ENCODE measurements around the gene AIFM2.

Gene AIFM2

DNA sequence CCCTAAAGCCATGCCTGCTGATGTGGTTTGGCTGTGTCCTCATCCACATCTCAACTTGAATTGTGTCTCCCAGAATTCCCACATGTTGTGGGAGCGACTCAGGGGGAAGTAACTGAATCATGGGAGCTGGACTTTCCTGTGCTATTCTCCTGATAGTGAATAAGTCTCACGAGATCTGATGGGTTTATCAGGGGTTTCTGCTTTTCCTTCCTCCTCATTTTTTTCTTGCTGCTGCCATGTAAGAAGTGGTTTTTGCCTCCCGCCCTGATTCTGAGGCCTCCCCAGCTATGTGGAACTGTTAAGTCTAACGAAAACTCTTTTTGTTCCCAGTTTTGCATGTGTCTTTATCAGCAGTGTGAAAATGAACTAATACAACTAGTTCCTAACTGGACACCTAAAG lies 68.1 kb downstream of the AIFM2 start:
- Histone ChIP-seq H4K20me1 (ENCODE audit: insufficient read depth, low read length) (no peaks in the 10 kb centered on the region), H3K27ac (ENCODE audit: low read length) (no peak overlapping the region), H3K4me3 (ENCODE audit: low read depth in 1 of 2, low read length in 2 of 2) (no peak overlapping the region), H3K4me1 (ENCODE audit: insufficient read depth, low read length) (no peaks in the 10 kb centered on the region), H3K9me3 (ENCODE audit: insufficient read depth, low read length, severe bottlenecking) (no peaks in the 10 kb centered on the region), H3K27me3 (ENCODE audit: insufficient read depth, low read length, poor library complexity) (peaks cover 13% of the 10 kb centered on the region), H3K36me3 (ENCODE audit: insufficient read depth, low read length) (no peaks in the 10 kb centered on the region), H3K9ac (ENCODE audit: low read depth, low read length) (no peak overlapping the region), H3K4me2 (ENCODE audit: insufficient read depth, low read length) (no peak overlapping the region), H3K79me2 (ENCODE audit: insufficient read depth, low read length) (no peaks in the 10 kb centered on the region), H2AFZ (ENCODE audit: low read depth, low read length) (no peak overlapping the region)
- ATAC-seq (ENCODE audit: insufficient read depth, low read depth) (no peak), DNase-seq (no peak)
- TF ChIP-seq, protein P1, sequence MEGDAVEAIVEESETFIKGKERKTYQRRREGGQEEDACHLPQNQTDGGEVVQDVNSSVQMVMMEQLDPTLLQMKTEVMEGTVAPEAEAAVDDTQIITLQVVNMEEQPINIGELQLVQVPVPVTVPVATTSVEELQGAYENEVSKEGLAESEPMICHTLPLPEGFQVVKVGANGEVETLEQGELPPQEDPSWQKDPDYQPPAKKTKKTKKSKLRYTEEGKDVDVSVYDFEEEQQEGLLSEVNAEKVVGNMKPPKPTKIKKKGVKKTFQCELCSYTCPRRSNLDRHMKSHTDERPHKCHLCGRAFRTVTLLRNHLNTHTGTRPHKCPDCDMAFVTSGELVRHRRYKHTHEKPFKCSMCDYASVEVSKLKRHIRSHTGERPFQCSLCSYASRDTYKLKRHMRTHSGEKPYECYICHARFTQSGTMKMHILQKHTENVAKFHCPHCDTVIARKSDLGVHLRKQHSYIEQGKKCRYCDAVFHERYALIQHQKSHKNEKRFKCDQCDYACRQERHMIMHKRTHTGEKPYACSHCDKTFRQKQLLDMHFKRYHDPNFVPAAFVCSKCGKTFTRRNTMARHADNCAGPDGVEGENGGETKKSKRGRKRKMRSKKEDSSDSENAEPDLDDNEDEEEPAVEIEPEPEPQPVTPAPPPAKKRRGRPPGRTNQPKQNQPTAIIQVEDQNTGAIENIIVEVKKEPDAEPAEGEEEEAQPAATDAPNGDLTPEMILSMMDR (IDR thresholded peaks at IDR 0.05; ENCODE audit: borderline replicate concordance, extremely low read depth, low read length, poor library complexity, severe bottlenecking) = no peak
- TF ChIP-seq EZH2 (IDR thresholded peaks at IDR 0.05; ENCODE audit: borderline replicate concordance, low read depth, low read length, severe bottlenecking) = no peak

DNA sequence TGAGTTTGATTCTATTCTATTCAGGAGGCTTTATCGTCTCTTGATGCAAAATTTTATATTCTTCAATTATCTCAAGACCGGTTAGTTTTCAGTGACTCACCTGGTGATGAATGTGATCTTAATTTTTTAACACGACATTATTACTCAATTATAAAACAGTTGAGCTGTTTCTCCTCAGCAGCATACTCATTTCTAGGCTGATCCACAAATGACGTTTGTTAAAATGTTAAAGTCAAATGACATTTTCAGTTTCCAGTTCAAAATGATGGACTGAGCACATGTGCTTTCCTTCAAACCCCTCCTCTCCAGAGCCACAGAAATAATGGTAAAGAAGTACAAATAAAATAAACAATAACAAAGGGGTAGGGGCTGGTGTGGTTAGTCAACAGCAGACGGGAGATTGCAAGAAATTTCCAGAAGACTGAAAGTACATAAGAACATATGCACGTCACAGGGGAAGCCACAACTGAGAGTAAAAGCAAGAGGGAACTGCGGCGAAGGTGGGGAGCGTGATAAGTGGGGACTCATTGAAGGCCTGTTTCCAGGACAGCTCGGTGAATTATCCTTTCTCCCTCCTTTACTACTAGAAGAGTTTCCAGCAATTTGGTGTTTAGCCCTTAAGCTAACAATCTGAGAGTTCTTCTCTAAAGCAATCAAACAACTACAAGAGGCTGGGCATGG lies 69.1 kb downstream of the AIFM2 start:
- H3K27me3 ChIP-seq (ENCODE audit: insufficient read depth, low read length, poor library complexity) = peaks cover 7% of the 10 kb centered on the region
- no peak for TF ChIP-seq EZH2 (IDR thresholded peaks at IDR 0.05; ENCODE audit: borderline replicate concordance, low read depth, low read length, severe bottlenecking)
- TF ChIP-seq, protein P1 (IDR thresholded peaks at IDR 0.05; ENCODE audit: borderline replicate concordance, extremely low read depth, low read length, poor library complexity, severe bottlenecking) = no peak

More for the DNA sequence above, 69.1 kb downstream of the AIFM2 start:
- Histone ChIP-seq H3K36me3 (ENCODE audit: insufficient read depth, low read length) (no peaks in the 10 kb centered on the region), H3K27ac (ENCODE audit: low read length) (no peak overlapping the region), H3K9ac (ENCODE audit: low read depth, low read length) (no peak overlapping the region), H3K4me2 (ENCODE audit: insufficient read depth, low read length) (no peak overlapping the region), H3K9me3 (ENCODE audit: insufficient read depth, low read length, severe bottlenecking) (no peaks in the 10 kb centered on the region), H3K4me1 (ENCODE audit: insufficient read depth, low read length) (no peaks in the 10 kb centered on the region), H3K79me2 (ENCODE audit: insufficient read depth, low read length) (no peaks in the 10 kb centered on the region), H4K20me1 (ENCODE audit: insufficient read depth, low read length) (no peaks in the 10 kb centered on the region), H3K4me3 (ENCODE audit: low read depth in 1 of 2, low read length in 2 of 2) (no peak overlapping the region), H2AFZ (ENCODE audit: low read depth, low read length) (no peak overlapping the region)
- no peak for DNase-seq
- ATAC-seq (ENCODE audit: insufficient read depth, low read depth) = no peak

Measured in DND-41 (cell line).